GM06990 (cell line): Measurements from ENCODE around the gene RPL36A.

ENCODE experiments used
- DNase-seq: peaks from one replicate; pipeline ENCODE4 v3.0.0-alpha.2; 2011; ENCODE audit not compliant: insufficient read length; ENCODE audit errors: extremely low read depth
- H3K27me3 ChIP-seq: replicated peaks from 2 replicates; pipeline ENCODE4 v1.6.0; 2011; ENCODE audit warnings: low read length; ENCODE audit not compliant: control insufficient read depth, insufficient read depth
- H3K36me3 ChIP-seq: 2 replicates; pipeline ENCODE4 v1.5.1; 2011; ENCODE audit warnings: low read length; ENCODE audit not compliant: control insufficient read depth, insufficient read depth
- H3K4me3 ChIP-seq: replicated peaks from 2 replicates; pipeline ENCODE4 v1.5.1; 2011; ENCODE audit warnings: low read depth, mild to moderate bottlenecking, control low read depth, low read length
- TF ChIP-seq, protein P1 (sequence below): IDR thresholded peaks from 2 replicates; pipeline ENCODE4 v1.5.1; 2011; ENCODE audit warnings: low read length, control low read depth, mild to moderate bottlenecking, inconsistent platforms; ENCODE audit not compliant: insufficient read depth, poor library complexity, severe bottlenecking

Gene RPL36A

DNA sequence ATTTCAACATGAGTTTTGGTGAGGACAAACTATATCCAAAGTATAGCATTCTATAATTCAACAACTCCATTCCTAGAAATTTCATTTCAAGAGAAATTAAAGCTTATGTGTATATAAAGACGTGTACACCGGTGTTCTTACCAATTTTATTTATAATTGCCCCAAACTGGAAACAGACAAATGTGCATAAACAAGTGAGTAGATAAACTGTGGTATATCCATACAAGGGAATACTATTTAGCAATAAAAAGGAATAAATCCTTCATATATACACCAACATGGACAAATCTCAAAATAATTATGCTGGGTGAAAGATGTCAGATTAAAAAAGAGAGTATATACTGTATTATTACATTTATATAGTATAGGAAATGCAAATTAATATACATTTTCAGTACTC, 37.1 kb downstream of the RPL36A start:
- H3K36me3 ChIP-seq, result no peaks in the 10 kb centered on the region
- no peaks in the 10 kb centered on the region for H3K27me3 ChIP-seq
- no peak for DNase-seq
- TF ChIP-seq, protein P1, sequence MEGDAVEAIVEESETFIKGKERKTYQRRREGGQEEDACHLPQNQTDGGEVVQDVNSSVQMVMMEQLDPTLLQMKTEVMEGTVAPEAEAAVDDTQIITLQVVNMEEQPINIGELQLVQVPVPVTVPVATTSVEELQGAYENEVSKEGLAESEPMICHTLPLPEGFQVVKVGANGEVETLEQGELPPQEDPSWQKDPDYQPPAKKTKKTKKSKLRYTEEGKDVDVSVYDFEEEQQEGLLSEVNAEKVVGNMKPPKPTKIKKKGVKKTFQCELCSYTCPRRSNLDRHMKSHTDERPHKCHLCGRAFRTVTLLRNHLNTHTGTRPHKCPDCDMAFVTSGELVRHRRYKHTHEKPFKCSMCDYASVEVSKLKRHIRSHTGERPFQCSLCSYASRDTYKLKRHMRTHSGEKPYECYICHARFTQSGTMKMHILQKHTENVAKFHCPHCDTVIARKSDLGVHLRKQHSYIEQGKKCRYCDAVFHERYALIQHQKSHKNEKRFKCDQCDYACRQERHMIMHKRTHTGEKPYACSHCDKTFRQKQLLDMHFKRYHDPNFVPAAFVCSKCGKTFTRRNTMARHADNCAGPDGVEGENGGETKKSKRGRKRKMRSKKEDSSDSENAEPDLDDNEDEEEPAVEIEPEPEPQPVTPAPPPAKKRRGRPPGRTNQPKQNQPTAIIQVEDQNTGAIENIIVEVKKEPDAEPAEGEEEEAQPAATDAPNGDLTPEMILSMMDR, result no peak
- no peak overlapping the region for H3K4me3 ChIP-seq

DNA sequence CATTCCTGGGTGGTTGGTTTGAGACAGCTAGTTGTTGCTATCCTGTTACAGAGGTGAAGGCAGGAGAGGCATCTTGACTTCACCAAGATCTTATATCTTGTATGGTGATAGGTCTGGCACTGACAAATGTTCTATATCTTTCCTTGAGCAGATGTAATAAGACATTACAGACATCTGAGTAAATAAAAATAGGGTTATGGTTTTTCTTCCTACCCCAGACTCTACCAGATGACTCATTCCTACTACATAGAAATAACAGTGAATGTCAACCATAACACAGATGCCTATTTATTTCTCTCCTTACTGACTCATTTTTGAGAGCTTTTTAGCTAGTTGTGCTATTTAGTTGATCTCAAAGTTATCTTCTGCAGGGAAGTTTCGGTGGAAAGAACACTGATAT, 39.1 kb downstream of the RPL36A start:
- Histone ChIP-seq H3K36me3 (no peaks in the 10 kb centered on the region), H3K4me3 (no peak overlapping the region), H3K27me3 (no peaks in the 10 kb centered on the region)
- TF ChIP-seq, protein P1, result no peak
- DNase-seq, result no peak

DNA sequence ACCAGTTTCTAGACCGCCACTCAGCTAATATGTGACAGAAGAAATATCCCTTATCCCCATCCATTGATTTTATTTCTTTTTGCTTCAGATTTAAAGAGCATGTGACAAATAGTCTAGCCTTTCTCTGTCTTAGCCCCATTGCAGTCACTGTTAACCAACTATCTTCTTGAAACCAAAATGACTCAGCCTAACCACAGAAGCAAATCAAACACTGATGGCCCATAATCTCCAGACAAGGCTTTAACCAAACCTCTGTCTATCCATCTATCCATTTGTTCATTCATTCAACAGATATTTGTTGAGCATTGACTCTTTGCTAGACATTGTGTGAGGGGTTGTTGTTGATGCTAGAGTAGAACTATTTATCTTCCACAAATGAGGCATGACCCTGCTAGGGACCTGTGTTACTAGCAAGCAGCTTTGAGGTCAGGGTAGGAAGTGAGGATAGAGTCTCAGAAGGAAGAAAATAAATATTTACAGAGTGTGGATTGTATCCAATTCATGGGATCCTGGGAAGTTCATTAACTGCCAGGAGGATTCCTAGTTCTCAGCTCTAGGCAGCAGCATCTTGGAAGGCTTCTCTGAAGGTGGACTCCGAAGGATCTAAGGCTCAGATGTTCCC, 39.8 kb downstream of the RPL36A start:
- no peaks in the 10 kb centered on the region for H3K27me3 ChIP-seq
- DNase-seq, result no peak
- no peaks in the 10 kb centered on the region for H3K36me3 ChIP-seq
- no peak overlapping the region for H3K4me3 ChIP-seq
- TF ChIP-seq, protein P1, result no peak

DNA sequence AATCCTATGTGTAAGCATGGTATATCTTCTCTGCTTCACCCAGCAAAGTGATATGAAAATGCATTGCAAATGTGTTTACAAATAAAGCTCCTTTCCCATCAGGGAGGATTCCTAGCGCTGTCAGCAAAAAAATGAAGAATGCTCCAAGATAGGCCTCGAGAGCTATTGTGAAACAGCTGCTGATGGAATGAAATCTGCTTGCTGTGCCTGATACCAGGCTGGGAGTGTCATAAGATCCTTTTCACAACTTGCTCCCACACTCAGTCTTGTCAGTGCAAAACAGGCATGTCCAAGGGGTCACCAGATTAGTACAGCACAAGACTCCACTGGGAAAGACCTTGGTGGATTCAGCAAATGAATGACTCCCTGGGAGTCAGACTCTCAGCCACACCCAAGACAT, 51.3 kb downstream of the RPL36A start:
- no peaks in the 10 kb centered on the region; the same call in 1 of the 2 replicates for H3K36me3 ChIP-seq
- TF ChIP-seq, protein P1, result no peak

More for the DNA sequence above, 51.3 kb downstream of the RPL36A start:
- Histone ChIP-seq H3K4me3 (no peak overlapping the region), H3K27me3 (no peaks in the 10 kb centered on the region)
- DNase-seq, result no peak
